IPS DF 4.7 (cell line): Measurements from ENCODE around the gene RNF145.

ENCODE experiments used
- DNase-seq: peaks from one replicate; pipeline ENCODE4 v3.0.0-alpha.2; 2013; ENCODE audit warnings: low spot score; ENCODE audit errors: extremely low read depth

Gene RNF145

DNA sequence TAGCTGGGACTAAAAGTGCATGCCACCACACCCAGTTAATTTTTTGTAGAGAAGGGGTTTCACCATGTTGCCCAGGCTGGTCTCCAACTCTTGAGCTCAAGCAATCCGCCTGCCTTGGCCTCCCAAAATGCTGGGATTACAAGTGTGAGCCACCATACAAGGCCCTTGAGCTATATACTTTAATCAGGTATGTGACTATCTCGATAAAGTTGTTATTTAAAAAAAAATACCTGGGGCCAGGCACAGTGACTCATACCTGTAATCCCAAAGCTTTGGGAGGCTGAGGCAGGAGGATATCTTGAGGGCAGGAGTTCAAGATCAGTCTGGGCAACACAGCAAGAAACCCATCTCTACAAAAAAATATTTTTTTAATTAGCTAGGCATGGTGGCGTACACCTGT lies 19.2 kb downstream of the RNF145 start:
- DNase-seq: no peak

- DNase-seq: no peak
These were observed 20.0 kb downstream of the RNF145 start for GRCh38 chr5:159189310-159189709.

- no peak for DNase-seq
These were observed 21.6 kb downstream of the RNF145 start for GRCh38 chr5:159187719-159188118.

GRCh38 chr5:159186319-159186718 lies 23.0 kb downstream of the RNF145 start:
- DNase-seq: no peak

GRCh38 chr5:159185773-159186172 lies 23.6 kb downstream of the RNF145 start:
- no peak for DNase-seq

DNA sequence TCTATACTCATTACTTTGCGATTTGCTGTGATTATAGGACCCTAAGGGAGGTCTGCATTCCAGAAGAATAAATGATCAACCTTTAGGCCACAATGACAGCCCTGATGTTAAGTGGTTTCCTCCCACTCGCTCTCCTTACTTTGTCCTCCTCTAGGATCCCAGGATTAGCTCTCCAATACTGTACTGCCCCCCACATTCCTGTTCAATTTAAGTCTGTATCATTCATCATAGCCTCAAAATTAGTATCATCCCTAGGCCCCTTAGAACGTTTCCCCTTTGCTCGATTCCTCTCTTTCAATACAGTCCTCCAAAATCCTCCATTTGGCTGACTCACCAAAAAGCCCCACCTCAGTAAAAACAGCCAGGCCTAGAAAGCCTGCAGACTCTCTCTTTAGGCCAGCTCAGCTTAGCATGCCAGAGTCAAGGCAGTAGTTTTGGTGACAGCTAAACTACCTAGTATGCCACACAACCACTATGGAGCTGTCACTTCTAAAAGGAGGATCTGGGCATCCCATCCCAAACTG lies 24.4 kb downstream of the RNF145 start:
- no peak for DNase-seq

- DNase-seq: no peak
These were observed 25.1 kb downstream of the RNF145 start for GRCh38 chr5:159184236-159184635.

DNA sequence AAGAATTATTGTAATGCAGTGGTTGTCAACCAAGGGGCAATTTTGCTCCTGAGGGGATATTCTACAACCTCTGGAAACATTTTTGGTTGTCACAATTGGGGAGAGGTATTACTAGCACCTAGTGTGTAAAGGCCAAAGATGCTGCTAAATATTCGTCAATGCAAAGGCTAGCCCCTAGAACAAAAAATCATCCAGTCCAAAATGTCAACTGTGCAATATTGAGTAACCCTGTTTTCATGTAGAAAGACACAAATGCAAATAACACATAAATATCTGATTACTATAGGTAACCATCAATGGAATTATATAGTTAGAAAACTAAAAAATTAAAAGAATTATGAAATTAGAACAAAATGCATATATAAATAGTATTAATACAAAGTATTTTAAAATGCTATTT lies 26.1 kb downstream of the RNF145 start:
- DNase-seq: no peak

DNA sequence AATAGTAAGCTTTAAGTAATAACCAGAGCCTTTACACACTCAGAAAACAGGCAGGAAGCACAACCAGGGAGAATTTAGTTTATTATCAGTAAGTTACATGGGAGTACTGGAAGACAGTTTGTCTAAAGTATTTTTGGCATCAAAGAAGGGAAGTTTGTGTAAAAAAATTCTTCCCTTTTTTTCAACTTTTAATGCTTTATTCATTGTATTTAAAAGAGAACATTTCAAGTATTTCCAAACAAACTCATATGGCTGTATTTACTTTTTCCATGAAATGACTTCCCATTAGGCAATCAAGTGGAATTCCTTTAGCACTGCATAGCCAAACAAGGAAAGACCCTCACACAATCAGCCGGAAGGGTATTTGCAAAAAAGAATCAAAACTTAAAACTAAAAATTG lies 26.7 kb downstream of the RNF145 start:
- DNase-seq: no peak

DNA sequence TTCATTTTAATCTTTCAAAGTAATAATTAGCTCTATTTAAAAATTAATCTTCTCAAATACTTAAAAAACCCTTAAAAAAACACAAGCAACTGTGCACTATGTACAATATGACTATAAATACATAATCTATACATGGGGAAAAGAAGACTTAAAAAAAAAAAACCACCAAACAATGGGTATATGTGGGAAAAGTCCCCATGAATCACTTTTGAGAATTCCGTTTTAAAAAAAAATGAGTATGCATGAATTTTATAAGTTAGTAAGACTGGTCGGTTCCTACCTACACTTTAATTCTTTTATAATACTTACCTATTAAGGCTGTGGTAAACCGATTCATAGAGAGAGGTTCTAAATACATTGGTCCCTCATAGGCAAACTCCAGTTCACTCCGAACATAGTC lies 27.7 kb downstream of the RNF145 start:
- DNase-seq: no peak

- DNase-seq: no peak
These were observed 28.2 kb downstream of the RNF145 start for GRCh38 chr5:159181152-159181551.

GRCh38 chr5:159179529-159180305 lies 29.6 kb downstream of the RNF145 start:
- DNase-seq: no peak

GRCh38 chr5:159178978-159179377 lies 30.4 kb downstream of the RNF145 start:
- no peak for DNase-seq

DNA sequence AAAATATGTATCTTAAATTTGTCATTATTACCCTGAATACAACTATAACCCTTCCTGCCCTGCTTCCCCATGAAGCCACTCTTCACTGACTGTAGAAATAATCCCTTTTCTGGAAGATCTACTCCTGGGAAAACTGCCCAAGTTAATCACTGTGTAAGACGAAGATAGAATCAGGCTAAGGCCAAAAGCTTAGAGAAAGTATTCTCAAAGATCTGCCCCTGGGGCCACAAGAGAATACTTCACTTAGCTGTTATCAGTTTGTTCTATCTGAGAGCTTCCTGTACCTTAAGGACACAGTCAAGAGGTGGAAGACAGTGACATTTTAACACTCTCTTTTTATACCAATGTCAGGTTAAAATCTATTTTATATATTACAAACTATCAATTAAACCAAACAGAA lies 33.8 kb downstream of the RNF145 start:
- no peak for DNase-seq

GRCh38 chr5:159174511-159175168 lies 34.7 kb downstream of the RNF145 start:
- no peak for DNase-seq

DNA sequence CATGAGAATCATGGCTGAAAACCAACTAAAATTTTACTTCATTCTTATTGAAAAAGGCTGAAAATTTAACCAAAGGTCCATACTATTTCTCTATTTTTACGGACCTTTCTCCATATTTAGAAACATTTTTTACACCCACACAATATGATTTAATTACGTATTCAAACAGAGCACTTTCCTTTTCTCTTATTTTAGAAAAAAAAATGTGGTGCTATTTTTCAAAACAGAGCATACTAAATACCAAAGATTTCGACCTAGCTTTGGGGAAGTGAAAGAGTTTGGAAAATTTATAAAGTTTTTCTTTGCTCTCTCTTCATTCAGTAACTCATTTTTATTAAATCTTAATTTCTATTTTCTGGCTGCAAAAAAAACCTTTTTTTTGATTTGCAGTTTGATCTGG lies 38.1 kb downstream of the RNF145 start:
- no peak for DNase-seq

DNA sequence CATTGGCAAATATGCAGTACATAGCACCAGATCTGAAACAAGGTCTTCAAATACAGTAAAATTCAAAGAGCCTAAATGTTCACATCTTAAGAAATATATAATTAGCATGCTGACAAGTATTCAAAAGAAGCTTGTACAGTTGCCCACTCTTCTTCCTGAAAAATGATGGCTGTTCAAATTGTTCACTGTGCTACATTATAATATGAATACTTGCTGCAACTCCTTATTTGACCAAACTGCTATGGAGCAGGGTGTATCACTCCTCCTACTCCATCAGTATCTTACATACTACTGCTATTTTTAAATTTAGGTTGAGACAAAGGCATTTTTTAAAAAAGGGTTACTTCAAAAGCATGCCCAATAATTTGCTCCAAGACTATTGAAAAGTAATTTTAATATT lies 39.3 kb downstream of the RNF145 start:
- DNase-seq: no peak

DNA sequence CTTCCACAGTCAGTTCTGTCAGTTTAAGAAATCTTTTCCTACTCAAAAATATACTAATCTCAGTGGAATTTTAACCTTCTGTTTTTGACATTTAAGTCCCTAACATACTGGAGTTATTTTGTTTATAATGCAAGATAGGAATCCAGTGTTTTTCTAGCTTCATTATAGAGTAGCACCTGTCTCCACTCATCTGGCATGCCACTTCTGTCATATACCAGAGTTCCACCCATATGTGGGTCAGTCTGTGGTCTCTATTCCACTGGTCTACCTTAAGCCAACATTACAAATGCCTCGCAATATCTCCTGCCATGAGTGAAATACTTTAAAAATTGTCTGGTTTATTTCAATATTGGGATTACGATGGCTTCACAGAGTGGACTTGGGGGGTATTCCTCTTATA lies 42.9 kb downstream of the RNF145 start:
- no peak for DNase-seq

- no peak for DNase-seq
These were observed 45.7 kb downstream of the RNF145 start for GRCh38 chr5:159163701-159164046.

DNA sequence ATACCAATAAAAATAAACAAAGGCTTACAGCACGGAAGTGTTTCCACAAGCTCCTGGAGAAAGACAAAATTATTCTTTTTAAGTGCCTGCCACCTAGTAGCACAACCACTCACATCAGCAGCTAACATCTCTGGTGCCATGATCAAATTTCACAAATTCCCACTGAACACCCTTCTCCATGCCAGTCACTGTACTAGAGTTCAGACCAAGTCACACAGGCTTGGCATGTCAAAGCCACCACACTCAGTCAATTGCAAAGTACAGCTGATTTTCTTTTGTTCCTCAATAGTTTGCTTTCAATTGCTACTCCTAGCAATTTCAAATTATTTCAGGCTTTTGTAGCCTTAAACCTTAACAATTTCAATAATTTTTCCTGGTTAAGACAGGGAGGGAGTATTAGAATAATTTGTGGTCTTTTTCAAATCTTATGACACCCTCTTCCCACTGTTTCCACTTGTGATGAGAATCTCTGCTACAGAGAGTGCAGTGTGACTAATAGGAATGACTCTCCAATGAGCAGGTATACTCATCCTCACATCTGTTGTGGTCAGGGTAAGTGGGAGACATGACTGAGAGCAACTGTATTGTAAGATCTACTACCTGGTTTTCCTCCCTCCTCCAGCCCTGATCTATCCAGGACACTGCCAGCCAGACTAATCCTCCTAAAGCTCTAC lies 46.2 kb downstream of the RNF145 start:
- DNase-seq: no peak

DNA sequence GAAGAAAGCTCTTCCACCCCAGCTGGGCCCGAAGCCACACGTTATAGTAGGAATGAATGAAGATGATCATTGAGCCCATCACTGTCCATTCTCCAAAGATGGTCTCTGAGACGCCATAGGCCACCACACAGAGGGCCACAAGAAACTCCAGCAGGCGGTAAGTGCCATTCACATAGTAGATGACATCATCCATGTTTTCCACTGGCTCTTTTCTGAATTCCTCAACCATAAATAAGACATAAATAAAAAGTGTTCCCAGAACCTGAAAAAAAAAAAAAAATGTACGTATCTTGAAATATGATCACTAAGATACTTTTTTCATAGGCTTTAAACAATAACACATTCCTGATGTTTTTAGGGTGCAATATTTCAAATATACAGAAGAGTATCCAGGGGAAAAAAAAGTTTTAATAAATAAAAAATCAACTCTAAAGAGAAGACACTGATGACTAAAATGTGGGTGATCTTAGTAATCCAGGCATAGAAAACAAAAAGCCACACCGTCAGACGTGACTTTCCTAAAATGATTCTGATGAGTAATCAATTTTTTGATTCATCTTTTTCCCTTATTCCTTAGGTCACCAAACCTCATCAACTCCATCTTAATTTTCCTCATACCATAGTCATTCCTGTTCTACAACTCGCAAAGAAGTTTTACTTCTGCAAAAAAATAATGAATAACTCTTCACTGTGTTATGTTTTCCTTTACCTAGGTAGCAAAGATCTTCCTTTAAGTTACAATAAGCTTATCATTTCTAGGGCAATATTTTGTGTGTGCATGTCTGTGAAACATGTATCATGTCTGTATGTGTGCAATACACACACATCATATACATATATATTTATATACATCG lies 47.8 kb downstream of the RNF145 start:
- DNase-seq: no peak
